SK-N-SH treated with all-trans-retinoic acid at 6 μM for 48 hours (cell line): ENCODE data around the gene CRACR2A.

Source experiments
- ARNTL ChIP-seq: fragments of 450-650 bp; formaldehyde crosslinking; IDR thresholded peaks from 2 replicates; pipeline ENCODE4 v1.5.0; 2020; ENCODE audit warnings: low read depth, mild to moderate bottlenecking, moderate library complexity, borderline replicate concordance
- ESRRG ChIP-seq: fragments of 250-450 bp; sonication (Bioruptor Pico); IDR thresholded peaks from 2 replicates; pipeline ENCODE4 v1.6.1; 2021; ENCODE audit warnings: mild to moderate bottlenecking
- ISL1 ChIP-seq: fragments of 250-450 bp; sonication (Bioruptor Pico); IDR thresholded peaks from 2 replicates; pipeline ENCODE4 v2.1.2; 2022; ENCODE audit warnings: mild to moderate bottlenecking, moderate library complexity
- RARB ChIP-seq: fragments of 250-450 bp; sonication (Bioruptor Pico); IDR thresholded peaks from 2 replicates; pipeline ENCODE4 v1.8.0; 2021; ENCODE audit warnings: mild to moderate bottlenecking, moderate library complexity
- SNAI2 ChIP-seq: fragments of 250-450 bp; sonication (Bioruptor Pico); IDR thresholded peaks from 2 replicates; pipeline ENCODE4 v1.5.0; 2020; ENCODE audit warnings: mild to moderate bottlenecking, moderate library complexity
- TOX ChIP-seq: fragments of 250-450 bp; sonication (Bioruptor Pico); IDR thresholded peaks from 2 replicates; pipeline ENCODE4 v1.8.0; 2021; ENCODE audit warnings: mild to moderate bottlenecking, moderate library complexity, borderline replicate concordance
- ZFP3 ChIP-seq: fragments of 250-450 bp; sonication (Bioruptor Pico); IDR thresholded peaks from 2 replicates; pipeline ENCODE4 v1.5.0; 2020; ENCODE audit warnings: mild to moderate bottlenecking, moderate library complexity
- ZFP30 ChIP-seq: fragments of 450-650 bp; formaldehyde crosslinking; IDR thresholded peaks from 2 replicates; pipeline ENCODE4 v1.5.0; 2022; ENCODE audit warnings: mild to moderate bottlenecking, moderate library complexity
- TF ChIP-seq, protein P1 (sequence below): fragments of 250-450 bp; sonication (Bioruptor Pico); IDR thresholded peaks from 2 replicates; pipeline ENCODE4 v1.5.1; 2021; ENCODE audit warnings: mild to moderate bottlenecking, moderate library complexity

DNA sequence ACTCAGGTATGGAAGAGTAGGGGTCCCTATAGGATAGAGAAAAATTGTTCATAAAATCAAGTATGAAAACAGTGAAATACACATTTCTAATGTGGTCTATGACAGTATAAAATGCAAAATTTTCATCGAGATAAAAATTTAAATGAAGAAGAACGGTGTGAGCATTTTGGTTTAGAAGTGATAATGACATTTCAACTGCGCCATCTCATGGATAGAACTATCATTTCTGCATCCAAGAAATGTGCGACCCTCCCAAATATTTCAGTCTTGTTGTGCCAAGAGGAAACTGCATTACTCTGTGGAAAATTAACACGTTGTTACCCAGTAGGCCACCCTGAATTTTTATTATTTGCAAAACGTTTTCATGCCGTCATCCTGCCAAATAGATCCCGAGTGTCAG lies 108.8 kb downstream of the CRACR2A start:
- TF ChIP-seq TOX (CRISPR knock-in tag) (no peak), SNAI2 (no peak), ZFP30 (CRISPR knock-in tag) (no peak), ZFP3 (no peak), RARB (CRISPR knock-in tag) (no peak), ISL1 (CRISPR knock-in tag) (no peak), ESRRG (no peak), ARNTL (CRISPR knock-in tag) (no peak)
- TF ChIP-seq, protein P1, sequence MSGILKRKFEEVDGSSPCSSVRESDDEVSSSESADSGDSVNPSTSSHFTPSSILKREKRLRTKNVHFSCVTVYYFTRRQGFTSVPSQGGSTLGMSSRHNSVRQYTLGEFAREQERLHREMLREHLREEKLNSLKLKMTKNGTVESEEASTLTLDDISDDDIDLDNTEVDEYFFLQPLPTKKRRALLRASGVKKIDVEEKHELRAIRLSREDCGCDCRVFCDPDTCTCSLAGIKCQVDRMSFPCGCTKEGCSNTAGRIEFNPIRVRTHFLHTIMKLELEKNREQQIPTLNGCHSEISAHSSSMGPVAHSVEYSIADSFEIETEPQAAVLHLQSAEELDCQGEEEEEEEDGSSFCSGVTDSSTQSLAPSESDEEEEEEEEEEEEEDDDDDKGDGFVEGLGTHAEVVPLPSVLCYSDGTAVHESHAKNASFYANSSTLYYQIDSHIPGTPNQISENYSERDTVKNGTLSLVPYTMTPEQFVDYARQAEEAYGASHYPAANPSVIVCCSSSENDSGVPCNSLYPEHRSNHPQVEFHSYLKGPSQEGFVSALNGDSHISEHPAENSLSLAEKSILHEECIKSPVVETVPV (CRISPR knock-in tag): no peak
